ENCODE results near the gene CCL13. TPM values are rescaled to one million over a fixed set of nuclear protein-coding genes. Genes with fewer than 3 reads are reported as not detected.
A peak's percentile ranks its signal among the peaks of the same experiment; 100 is the strongest.

CCL13 gene
- total RNA-seq, 1 donor from 2014 or later, result 10.2 TPM

DNA sequence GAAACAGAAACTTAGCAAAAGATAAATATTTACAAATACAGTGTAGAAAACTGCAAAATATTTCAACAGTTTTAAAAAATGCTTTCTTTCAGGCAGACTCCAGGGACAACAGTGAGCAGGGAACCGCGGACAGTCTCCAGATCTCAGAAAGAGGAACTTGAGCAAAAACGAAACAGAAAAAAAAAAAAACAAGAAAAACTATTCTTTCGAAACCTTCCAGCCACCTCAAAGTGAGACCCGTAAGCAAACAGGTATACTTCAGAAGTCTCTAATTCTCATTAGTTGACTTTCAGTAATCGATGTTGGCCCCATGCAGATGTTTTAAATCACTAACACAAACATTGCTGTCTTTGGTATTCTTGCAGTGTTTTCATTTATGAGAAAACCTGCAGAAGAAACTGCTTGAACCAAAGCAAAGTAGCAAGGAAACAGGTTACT, 22.4 kb downstream of the CCL13 start:
- Histone ChIP-seq H3K4me1 (peaks cover 16% of the 10 kb centered on the region), H3K27me3 (no peaks in the 10 kb centered on the region), H3K9me3 (no peaks in the 10 kb centered on the region), H3K4me3 (peak overlapping the region; percentile 25), H3K27ac (no peak overlapping the region), H3K36me3 (no peaks in the 10 kb centered on the region)
- TF ChIP-seq, protein P1, sequence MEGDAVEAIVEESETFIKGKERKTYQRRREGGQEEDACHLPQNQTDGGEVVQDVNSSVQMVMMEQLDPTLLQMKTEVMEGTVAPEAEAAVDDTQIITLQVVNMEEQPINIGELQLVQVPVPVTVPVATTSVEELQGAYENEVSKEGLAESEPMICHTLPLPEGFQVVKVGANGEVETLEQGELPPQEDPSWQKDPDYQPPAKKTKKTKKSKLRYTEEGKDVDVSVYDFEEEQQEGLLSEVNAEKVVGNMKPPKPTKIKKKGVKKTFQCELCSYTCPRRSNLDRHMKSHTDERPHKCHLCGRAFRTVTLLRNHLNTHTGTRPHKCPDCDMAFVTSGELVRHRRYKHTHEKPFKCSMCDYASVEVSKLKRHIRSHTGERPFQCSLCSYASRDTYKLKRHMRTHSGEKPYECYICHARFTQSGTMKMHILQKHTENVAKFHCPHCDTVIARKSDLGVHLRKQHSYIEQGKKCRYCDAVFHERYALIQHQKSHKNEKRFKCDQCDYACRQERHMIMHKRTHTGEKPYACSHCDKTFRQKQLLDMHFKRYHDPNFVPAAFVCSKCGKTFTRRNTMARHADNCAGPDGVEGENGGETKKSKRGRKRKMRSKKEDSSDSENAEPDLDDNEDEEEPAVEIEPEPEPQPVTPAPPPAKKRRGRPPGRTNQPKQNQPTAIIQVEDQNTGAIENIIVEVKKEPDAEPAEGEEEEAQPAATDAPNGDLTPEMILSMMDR (IDR thresholded peaks at IDR 0.05), result peak; percentile 14
- ATAC-seq (peak; percentile 51), DNase-seq (no peak)
- intact Hi-C loops (cut with DNase I), result no loop called here

DNA sequence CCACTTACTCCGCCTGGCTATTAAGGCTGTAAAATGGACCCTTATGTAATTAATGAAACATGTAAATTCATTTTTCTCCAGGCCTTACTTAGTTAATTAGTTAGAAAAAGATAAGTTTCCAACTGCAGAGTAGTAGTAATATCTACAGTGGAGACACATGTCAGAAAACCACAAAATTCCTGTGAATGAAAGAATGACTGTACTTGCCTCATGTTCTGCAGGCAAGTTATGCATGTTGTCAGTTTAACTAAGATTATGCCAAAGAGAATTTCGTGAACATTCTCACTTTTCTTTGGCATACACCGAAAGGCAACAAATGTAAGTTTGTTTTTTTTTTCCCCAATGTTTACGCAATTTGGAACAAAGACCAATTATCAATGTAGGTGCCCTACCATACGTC, 23.6 kb downstream of the CCL13 start:
- H3K4me1 ChIP-seq, result peaks cover 16% of the 10 kb centered on the region
- TF ChIP-seq, protein P1 (IDR thresholded peaks at IDR 0.05), result no peak
- no peaks in the 10 kb centered on the region for H3K27me3 ChIP-seq
- H3K36me3 ChIP-seq, result no peaks in the 10 kb centered on the region
- DNase-seq, result no peak
- H3K9me3 ChIP-seq, result no peaks in the 10 kb centered on the region
- H3K27ac ChIP-seq, result no peak overlapping the region
- intact Hi-C loops (cut with DNase I), result no loop called here
- H3K4me3 ChIP-seq, result no peak overlapping the region
- ATAC-seq, result no peak

DNA sequence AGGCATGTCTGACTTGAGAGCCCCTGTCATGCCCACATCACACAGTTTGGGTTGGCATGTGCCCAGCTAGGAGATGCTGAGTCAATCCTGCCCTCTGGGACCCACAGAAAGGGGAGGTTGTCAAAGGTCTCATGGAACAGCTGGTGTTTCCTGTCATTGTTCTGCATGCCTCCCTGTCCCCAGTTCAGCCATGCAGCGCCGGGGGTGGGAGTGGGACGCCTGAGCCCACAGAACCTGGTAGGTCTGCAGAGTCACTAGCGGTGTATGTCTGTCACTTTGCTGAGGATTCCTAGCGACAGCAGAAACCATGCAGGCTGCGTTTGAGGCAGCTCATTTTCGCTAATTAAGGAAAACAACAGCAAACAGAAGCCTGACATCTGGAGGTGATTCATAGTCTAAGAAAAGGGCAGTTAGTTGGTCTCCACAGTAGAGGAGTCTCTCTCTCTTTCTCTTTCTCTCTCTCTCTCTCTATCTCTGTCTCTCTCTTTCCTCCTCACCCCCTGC, 26.4 kb downstream of the CCL13 start:
- intact Hi-C loops (cut with DNase I), result no loop called here
- Histone ChIP-seq H3K36me3 (no peaks in the 10 kb centered on the region), H3K27ac (no peak overlapping the region), H3K4me1 (peaks cover 13% of the 10 kb centered on the region), H3K9me3 (no peaks in the 10 kb centered on the region), H3K27me3 (no peaks in the 10 kb centered on the region), H3K4me3 (no peak overlapping the region)
- DNase-seq (no peak), ATAC-seq (no peak)
- TF ChIP-seq, protein P1 (IDR thresholded peaks at IDR 0.05), result no peak

DNA sequence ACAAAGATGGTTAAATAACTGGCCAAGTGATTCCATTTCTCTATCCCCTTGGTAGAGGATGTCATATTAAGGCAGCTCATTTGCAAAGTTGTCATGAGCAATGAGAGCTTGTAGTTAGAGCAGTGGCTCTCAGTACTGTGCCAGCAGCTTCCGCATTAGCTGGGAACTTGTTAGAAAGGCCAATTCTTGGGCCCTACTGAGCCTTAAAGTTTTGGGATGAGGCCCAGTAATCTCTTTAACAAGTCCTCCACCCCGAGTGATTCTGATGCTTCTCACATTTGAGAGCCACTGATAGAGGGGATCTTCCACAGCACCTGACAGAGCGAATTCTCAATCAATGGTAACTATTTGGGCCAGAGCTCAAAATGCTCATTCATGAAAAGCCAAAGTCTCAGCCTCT, 26.9 kb downstream of the CCL13 start:
- DNase-seq (no peak), ATAC-seq (no peak)
- H3K36me3 ChIP-seq, result no peaks in the 10 kb centered on the region
- no peak overlapping the region for H3K27ac ChIP-seq
- intact Hi-C loops (cut with DNase I), result no loop called here
- TF ChIP-seq, protein P1 (IDR thresholded peaks at IDR 0.05), result no peak
- H3K27me3 ChIP-seq, result no peaks in the 10 kb centered on the region
- H3K4me1 ChIP-seq, result peaks cover 7% of the 10 kb centered on the region
- H3K9me3 ChIP-seq, result no peaks in the 10 kb centered on the region
- no peak overlapping the region for H3K4me3 ChIP-seq

DNA sequence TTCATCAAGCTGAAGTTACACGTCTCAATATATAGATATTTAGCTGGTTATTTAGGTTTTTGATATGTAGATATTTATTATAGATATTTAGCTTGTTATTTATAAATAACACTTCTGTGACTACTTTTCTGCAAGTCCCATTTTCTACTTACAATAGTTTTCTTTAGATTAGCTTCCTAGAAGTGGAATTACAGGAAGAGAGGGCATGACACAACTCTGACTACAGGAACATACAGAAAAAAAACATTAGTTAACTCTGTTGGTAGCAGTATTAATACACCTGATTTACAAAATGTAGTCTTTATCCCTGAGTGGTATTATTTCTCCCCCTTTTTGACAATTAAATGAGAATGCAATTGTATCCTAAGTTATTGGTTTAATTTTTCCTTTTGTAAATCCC, 28.0 kb downstream of the CCL13 start:
- DNase-seq (no peak), ATAC-seq (no peak)
- Histone ChIP-seq H3K36me3 (no peaks in the 10 kb centered on the region), H3K9me3 (no peaks in the 10 kb centered on the region), H3K4me1 (no peaks in the 10 kb centered on the region), H3K27me3 (no peaks in the 10 kb centered on the region), H3K4me3 (no peak overlapping the region), H3K27ac (no peak overlapping the region)
- TF ChIP-seq, protein P1 (IDR thresholded peaks at IDR 0.05), result no peak
- intact Hi-C loops (cut with DNase I), result no loop called here
